Subcutaneous abdominal adipose tissue (tissue), 5 donors: ENCODE measurements around the gene METTL16.

Experiments
- H3K27ac ChIP-seq: one replicate; pipeline ENCODE4 v1.7.0; 2013; ENCODE audit warnings: low read depth, mild to moderate bottlenecking, inconsistent platforms, low read length, moderate library complexity
- H3K27me3 ChIP-seq, 5 donors: one replicate each; pipeline ENCODE4 v1.7.0; 2013; ENCODE audit warnings: low read length in 5 of 5, inconsistent platforms in 1 of 5; ENCODE audit not compliant: control insufficient read depth in 5 of 5, insufficient read depth in 4 of 5
- H3K36me3 ChIP-seq, 5 donors: one replicate each; pipeline ENCODE4 v1.7.0; 2013; ENCODE audit warnings: low read length in 5 of 5; ENCODE audit not compliant: control insufficient read depth in 5 of 5, insufficient read depth in 5 of 5
- H3K4me1 ChIP-seq, 5 donors: one replicate each; pipeline ENCODE4 v1.7.0; 2013; ENCODE audit warnings: low read length in 5 of 5, mild to moderate bottlenecking in 3 of 5, moderate library complexity in 1 of 5; ENCODE audit not compliant: control insufficient read depth in 5 of 5, insufficient read depth in 5 of 5
- H3K4me3 ChIP-seq, 5 donors: one replicate each; pipeline ENCODE4 v1.7.0; 2013; ENCODE audit warnings: low read length in 5 of 5, low read depth in 1 of 5
- H3K9ac ChIP-seq, 5 donors: one replicate each; pipeline ENCODE4 v1.7.0; 2013; ENCODE audit warnings: low read length in 5 of 5, mild to moderate bottlenecking in 4 of 5, moderate library complexity in 3 of 5
- H3K9me3 ChIP-seq, 5 donors: one replicate each; pipeline ENCODE4 v1.7.0; 2013; ENCODE audit warnings: low read length in 5 of 5; ENCODE audit not compliant: control insufficient read depth in 5 of 5
- donor health status: healthy.
- donor health status: healthy.
- donor health status: healthy.
- donor health status: healthy.
- donor health status: healthy.

METTL16 gene

DNA sequence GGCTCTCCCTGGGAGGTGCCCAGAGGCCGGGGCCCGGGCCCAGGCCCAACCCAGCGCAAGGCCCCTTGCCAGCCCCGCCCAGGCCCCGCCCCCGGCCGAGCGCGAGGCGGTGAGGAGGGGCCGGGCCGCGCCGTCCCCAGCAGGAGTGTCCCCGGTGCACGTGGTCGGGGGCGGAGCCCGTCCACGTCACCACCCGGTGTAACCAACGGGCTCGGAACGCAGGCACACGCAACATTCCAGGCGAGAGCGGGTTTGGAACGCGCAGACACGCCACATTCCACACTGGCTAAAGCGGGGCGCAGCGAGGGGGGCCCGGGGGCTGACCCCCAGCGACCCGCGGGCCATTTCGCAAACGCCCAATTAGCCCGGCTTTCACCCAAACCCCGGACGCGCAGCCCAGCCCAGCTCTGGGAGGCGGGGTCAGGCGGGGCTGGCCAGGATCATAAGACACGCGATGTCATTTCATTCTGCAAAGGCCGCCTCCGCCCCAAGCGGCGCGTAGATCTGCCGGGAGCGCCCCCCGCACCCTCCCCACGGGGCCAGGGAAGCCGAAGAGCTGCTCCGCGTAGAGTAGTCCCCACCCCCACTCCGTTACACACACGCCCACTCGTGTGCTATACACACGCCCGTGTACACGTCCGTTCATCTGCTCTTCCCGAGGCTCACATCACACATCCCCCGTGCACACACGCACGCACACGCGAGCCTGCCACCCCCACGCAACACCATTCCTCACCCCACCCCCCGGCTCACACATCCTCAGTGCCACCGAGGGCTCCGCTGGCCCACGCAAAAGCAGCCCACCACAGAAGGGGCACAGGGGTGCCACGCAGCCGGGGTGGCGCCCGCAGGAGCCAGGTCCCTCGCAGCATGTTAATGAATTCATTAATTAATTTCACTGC, 111.9 kb downstream of the METTL16 start:
- Histone ChIP-seq H3K4me3 (peak overlapping the region; percentile 84 to 97 (median 91)), H3K27ac (peak overlapping the region; percentile 96), H3K4me1 (peaks cover 31 to 81% (median 72%) of the 10 kb centered on the region in 5 donors), H3K36me3 (no peaks in the 10 kb centered on the region), H3K9ac (peak overlapping the region; percentile 68 to 97 (median 95)), H3K27me3 (no peaks in the 10 kb centered on the region), H3K9me3 (no peaks in the 10 kb centered on the region)

DNA sequence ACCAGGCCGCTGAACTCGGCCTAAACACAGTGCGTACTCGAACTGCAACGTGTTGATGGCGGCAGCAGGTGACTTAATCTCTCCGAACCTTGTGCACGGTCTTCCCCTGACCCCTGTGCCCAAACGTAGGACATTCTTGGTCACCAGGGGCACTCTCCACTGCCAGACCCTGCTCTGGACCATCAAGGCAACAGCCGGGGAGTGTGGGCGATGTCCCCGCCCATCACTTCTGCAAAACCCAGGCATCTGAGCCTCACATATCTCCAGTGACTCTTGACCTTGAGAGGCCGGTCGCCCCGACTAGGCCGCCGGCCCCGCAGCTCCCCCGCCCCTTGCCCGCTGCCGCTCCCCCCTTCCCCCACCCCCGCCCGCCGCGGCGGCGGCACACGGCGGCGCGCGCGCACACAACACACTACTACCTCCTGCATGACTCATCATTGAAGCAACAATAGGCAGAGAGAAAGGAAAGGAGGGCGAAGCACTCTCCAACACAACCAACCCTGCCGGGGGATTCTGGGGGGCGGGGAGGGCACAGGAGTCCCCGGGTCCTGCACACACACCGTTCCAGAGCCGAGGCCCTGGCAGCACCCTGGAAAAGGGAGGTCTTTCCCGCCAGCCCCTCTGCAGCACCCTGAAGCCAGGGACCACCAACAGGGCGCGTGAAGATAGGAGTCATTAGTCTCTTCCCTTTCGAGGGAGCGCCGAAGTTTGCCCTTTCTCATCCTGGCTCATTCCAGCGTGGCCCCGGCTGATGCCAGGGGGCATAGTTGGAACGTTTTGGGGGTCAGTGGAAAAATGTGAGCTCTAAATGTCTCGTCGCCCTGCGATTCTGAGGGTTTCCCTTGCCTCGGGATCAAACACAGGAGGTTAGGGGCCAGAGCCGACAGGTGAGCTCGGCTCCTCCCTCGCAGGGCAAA, 112.8 kb downstream of the METTL16 start:
- peak overlapping the region; percentile 96 for H3K27ac ChIP-seq
- H3K9ac ChIP-seq: peak overlapping the region; percentile 68 to 95 (median 91)
- no peaks in the 10 kb centered on the region for H3K27me3 ChIP-seq
- peaks cover 34 to 81% (median 69%) of the 10 kb centered on the region in 5 donors for H3K4me1 ChIP-seq
- no peaks in the 10 kb centered on the region for H3K36me3 ChIP-seq
- H3K4me3 ChIP-seq: peak overlapping the region; percentile 73 to 97 (median 84)
- H3K9me3 ChIP-seq: no peaks in the 10 kb centered on the region

DNA sequence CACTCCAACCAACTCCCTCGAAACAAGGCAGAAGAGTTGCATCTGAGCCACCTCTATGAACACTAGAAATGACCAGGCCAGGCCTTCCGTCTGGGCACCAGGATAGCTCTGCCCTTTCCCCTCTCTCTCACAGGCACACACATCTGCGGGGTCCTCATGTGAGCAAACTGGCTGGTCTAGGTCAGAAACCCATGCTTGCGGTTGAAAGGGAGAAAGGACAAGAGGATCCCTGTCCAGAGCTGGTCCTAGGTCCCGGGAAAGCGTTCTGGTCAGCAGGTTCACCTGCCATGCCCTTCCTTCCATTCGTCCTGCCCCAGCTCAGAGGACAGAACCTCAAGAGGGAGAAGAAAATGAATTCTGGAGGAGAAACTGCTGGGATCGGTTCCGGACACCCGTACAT, 113.5 kb downstream of the METTL16 start:
- no peaks in the 10 kb centered on the region for H3K36me3 ChIP-seq
- peaks cover 28 to 79% (median 63%) of the 10 kb centered on the region in 5 donors for H3K4me1 ChIP-seq
- peak overlapping the region; percentile 96 for H3K27ac ChIP-seq
- H3K9me3 ChIP-seq: no peaks in the 10 kb centered on the region
- H3K27me3 ChIP-seq: no peaks in the 10 kb centered on the region
- H3K4me3 ChIP-seq: peak overlapping the region; percentile 13 to 97 (median 59)
- peak overlapping the region in 4 of 5 donors; percentile 26 to 82 (median 78) for H3K9ac ChIP-seq

DNA sequence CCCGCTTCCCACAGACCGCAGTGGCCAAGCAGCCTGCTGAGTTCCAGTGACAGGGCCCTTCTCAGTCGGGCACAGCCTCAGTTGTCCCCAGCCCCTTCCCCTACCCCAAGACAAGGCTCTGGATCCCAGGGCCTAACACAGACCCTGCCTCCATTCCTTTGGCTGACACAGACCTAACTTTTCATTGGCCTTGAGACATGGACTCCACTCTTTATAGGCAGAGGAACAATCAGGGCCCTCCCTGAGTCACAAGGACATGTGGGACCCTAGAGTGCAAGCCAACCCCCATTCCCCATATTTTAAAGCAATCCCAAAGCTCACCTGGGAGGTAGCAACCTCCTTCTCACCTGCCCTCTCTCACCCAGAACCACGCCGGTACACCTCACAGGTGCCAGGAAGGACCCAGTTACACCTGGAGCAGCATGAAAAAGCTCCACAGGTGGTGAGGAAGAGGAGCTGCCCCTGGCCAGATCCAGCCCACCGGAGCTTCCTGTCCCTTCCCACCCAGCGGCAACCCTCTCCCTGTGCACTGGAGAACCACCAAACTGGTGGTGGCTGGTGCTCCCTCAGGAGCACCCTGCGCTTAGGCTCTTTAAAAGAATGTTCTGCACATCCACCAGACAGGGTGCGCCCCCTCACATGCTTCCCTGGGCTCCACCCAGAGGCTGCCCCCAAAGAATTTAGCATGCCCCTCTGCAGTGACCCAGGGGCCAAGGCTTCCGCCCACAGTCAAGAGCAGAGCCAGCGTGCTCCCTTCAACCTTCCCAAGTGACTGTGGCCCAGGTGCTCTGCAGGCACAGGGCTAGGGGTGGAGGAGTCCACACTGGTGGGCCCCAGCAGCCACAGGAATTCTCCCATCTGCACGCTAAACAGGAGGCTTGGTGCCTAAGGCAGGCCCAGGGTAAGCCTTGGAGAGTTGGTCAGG, 114.2 kb downstream of the METTL16 start:
- H3K4me3 ChIP-seq: peak overlapping the region; percentile 10 to 97 (median 27)
- H3K9me3 ChIP-seq: no peaks in the 10 kb centered on the region
- no peaks in the 10 kb centered on the region for H3K36me3 ChIP-seq
- peak overlapping the region; percentile 53 to 82 (median 74) for H3K9ac ChIP-seq
- H3K4me1 ChIP-seq: peaks cover 28 to 73% (median 56%) of the 10 kb centered on the region in 5 donors
- H3K27me3 ChIP-seq: no peaks in the 10 kb centered on the region
- peak overlapping the region; percentile 96 for H3K27ac ChIP-seq

DNA sequence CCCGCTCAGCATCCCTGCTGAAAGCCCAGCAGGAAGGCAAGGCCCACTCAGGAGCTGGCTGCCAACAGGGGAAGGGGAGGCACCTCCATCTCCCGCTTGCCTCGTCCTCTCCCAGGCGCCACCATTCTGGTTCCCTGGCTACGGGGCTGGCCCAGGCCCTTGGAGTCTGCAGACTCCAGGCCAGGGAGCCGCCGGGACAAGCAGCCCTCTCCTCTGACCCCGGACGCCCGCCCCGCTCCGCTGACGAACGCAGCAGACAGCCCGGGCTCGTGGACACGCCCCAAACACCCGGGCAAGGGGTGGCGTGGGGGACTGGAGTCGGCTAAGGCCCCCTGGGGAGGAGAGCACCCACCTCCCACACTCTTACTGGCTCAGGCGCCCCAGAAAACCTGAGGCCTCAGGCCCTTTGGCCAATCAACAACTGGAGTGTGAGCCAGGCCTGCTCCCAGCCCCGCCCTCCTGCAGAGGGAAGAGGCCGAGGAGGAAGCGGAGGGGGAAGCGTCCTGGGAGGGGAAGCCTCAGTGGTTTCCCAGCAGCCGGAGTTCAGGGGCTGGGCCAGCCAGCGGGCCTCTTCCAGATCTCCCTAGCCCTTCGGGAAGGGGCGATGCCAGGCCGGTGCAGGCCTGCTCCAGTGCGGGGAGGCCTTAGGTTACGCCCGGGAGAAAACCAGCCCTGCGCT, 115.0 kb downstream of the METTL16 start:
- H3K27ac ChIP-seq: peak overlapping the region; percentile 96
- peaks cover 32 to 77% (median 59%) of the 10 kb centered on the region in 5 donors for H3K4me1 ChIP-seq
- H3K36me3 ChIP-seq: no peaks in the 10 kb centered on the region
- H3K9ac ChIP-seq: peak overlapping the region in 4 of 5 donors; percentile 53 to 82 (median 78)
- H3K27me3 ChIP-seq: no peaks in the 10 kb centered on the region
- H3K9me3 ChIP-seq: no peaks in the 10 kb centered on the region
- H3K4me3 ChIP-seq: peak overlapping the region; percentile 45 to 59 (median 49)

DNA sequence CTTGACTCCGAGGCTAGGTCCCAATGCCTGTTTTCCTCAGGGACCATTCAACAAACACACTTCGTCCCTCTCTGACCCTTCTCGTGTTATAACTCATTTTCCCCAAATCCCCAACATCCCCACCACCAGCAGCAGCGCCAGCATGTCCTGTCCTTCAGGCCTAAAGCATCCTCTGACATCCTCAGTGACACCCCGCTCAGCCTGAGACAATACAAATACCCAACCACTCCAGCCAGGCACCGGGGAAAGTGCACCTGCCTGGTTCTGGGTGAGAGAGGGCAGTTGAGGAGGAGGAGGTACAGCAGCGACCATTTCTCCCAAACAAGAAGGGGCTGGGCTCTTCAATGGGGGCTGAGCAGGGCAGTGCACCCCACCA, 115.5 kb downstream of the METTL16 start:
- Histone ChIP-seq H3K4me3 (peak overlapping the region; percentile 45 to 59 (median 49)), H3K9me3 (no peaks in the 10 kb centered on the region), H3K27me3 (no peaks in the 10 kb centered on the region), H3K36me3 (no peaks in the 10 kb centered on the region), H3K9ac (peak overlapping the region; percentile 33 to 82 (median 74)), H3K27ac (peak overlapping the region; percentile 96), H3K4me1 (peaks cover 34 to 82% (median 65%) of the 10 kb centered on the region in 5 donors)

DNA sequence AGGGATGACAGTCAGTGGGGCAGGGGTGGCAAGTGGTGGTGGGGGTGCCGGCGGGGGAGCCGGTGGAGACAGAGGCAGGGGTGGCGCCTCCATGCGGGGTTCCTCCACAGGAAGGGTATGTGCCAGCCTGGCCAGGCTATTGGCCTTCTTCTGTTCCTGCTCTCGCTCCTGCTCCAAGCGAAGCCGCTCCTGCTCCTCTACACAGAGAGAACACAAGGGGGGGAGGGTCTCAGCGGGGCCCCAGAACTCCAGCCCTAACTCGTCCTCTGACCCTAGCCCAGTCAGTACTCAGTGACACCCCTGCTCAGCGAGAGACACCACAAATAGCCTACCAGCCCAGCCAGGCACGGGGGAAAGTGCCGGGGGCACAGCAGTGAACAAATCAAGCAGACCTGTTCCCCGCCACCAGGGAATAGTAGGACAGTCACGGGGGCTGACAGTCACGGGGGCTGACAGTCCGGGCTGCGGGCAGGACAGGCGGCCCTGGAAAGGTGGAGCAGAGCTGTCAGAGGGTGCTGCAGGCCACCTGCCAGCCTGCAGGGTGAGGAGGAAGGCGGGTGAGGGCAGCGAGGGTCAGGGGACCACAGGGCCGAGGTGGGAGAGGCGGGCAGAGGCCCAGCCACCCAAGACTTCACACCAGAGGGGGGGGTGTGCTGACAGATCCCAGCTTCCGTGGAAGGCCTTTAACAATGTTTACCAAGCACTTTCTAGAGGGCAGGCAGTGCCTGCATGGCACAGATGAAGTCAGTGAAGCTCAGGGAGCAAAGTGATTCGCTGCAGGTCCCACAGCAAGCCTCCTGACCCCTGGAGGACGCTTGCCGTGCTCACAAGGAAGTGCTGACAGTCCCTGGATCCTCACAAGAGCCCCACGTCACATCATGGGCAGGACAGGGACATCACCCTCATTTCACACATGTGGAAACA, 116.2 kb downstream of the METTL16 start:
- H3K4me3 ChIP-seq: peak overlapping the region in 4 of 5 donors; percentile 45 to 53 (median 48)
- H3K9ac ChIP-seq: peak overlapping the region in 4 of 5 donors; percentile 38 to 82 (median 78)
- peaks cover 37 to 88% (median 71%) of the 10 kb centered on the region in 5 donors for H3K4me1 ChIP-seq
- no peaks in the 10 kb centered on the region for H3K27me3 ChIP-seq
- no peaks in the 10 kb centered on the region for H3K36me3 ChIP-seq
- peak overlapping the region; percentile 96 for H3K27ac ChIP-seq
- no peaks in the 10 kb centered on the region for H3K9me3 ChIP-seq

DNA sequence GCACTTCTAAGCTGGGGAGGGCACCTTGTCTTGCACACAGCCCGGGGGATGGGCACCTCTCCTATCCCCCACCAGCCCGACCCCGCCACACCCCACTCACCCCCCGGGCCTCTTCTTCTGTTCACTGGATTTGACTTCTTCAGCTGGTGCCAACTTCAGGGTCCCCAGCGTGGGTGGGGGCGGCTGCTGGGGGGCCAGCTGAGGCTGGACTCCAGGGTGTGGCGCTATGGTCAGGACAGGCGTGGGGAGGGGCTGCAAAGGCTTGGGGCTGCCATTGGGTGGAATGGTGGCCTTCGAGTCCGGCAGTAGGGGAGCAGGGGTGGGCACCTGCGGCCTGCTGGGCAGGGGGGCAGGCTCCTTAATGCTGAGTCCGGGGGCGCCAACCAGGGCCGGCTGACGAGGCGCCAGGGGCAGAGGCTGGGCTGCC, 116.9 kb downstream of the METTL16 start:
- no peaks in the 10 kb centered on the region for H3K36me3 ChIP-seq
- peak overlapping the region in 1 of 5 donors; percentile 27 for H3K4me3 ChIP-seq
- H3K4me1 ChIP-seq: peaks cover 43 to 88% (median 79%) of the 10 kb centered on the region in 5 donors
- H3K9ac ChIP-seq: no peak overlapping the region
- H3K27ac ChIP-seq: peak overlapping the region; percentile 96
- H3K27me3 ChIP-seq: no peaks in the 10 kb centered on the region
- no peaks in the 10 kb centered on the region for H3K9me3 ChIP-seq
